Liver (tissue), 9 donors: ENCODE data around the gene NARF. TPM values are rescaled to one million over a fixed set of nuclear protein-coding genes. Genes with fewer than 3 reads are reported as not detected.

Source experiments
- DNase-seq: peaks from one replicate; pipeline ENCODE4 v3.0.0-alpha.2; 2017; ENCODE audit warnings: low spot score
- H3K27ac ChIP-seq, 2 donors: one replicate each; pipeline ENCODE4 v1.7.0; 2013; ENCODE audit warnings: inconsistent platforms in 2 of 2, low read length in 2 of 2, control low read depth in 1 of 2, low read depth in 1 of 2, mild to moderate bottlenecking in 1 of 2
- H3K27me3 ChIP-seq, 4 donors: one replicate each; pipeline versions ENCODE4 v1.6.1 to v1.7.0; 2013; ENCODE audit warnings: low read length in 3 of 4, inconsistent platforms in 1 of 4, mild to moderate bottlenecking in 1 of 4, moderate library complexity in 1 of 4; ENCODE audit not compliant: control insufficient read depth in 4 of 4, insufficient read depth in 4 of 4
- H3K36me3 ChIP-seq, 4 donors: one replicate each; pipeline versions ENCODE4 v1.6.1 to v1.7.0; 2013; ENCODE audit warnings: low read length in 3 of 4, mild to moderate bottlenecking in 3 of 4, low read depth in 1 of 4, moderate library complexity in 1 of 4; ENCODE audit not compliant: control insufficient read depth in 4 of 4, insufficient read depth in 3 of 4
- H3K4me1 ChIP-seq, 4 donors: one replicate each; pipeline versions ENCODE4 v1.6.1 to v1.7.0; 2013; ENCODE audit warnings: low read length in 3 of 4, mild to moderate bottlenecking in 3 of 4, moderate library complexity in 1 of 4; ENCODE audit not compliant: control insufficient read depth in 4 of 4, insufficient read depth in 4 of 4
- H3K4me3 ChIP-seq, 3 donors: one replicate each; pipeline versions ENCODE4 v1.6.1 to v1.7.0; 2013; ENCODE audit warnings: low read length in 3 of 3, control low read depth in 1 of 3, low read depth in 1 of 3, mild to moderate bottlenecking in 1 of 3
- H3K9ac ChIP-seq, 2 donors: one replicate each; pipeline ENCODE4 v1.7.0; 2013; ENCODE audit warnings: low read length in 2 of 2, mild to moderate bottlenecking in 2 of 2, moderate library complexity in 2 of 2, control low read depth in 1 of 2, low read depth in 1 of 2
- H3K9me3 ChIP-seq, 4 donors: one replicate each; pipeline versions ENCODE4 v1.6.1 to v1.7.0; 2013; ENCODE audit warnings: low read length in 3 of 4; ENCODE audit not compliant: control insufficient read depth in 4 of 4
- EGR1 ChIP-seq, 2 donors: IDR thresholded peaks; 2 replicates each; pipeline ENCODE4 v1.6.1; 2016 to 2018; ENCODE audit warnings: antibody characterized with exemption in 2 of 2, low read depth in 2 of 2
- FOXA1 ChIP-seq: IDR thresholded peaks from 2 replicates; pipeline ENCODE4 v1.6.1; 2016; ENCODE audit warnings: antibody characterized with exemption
- FOXA2 ChIP-seq: IDR thresholded peaks from 2 replicates; pipeline ENCODE4 v1.6.1; 2016; ENCODE audit warnings: antibody characterized with exemption
- GABPA ChIP-seq, 2 donors: IDR thresholded peaks in 1 of 2; conservative IDR thresholded peaks in 1 of 2; 2 replicates each; pipeline ENCODE4 v1.6.1; 2016; ENCODE audit warnings: antibody characterized with exemption in 2 of 2, mild to moderate bottlenecking in 1 of 2, moderate library complexity in 1 of 2
- HNF4A ChIP-seq, 2 donors: conservative IDR thresholded peaks; 2 replicates each; pipeline ENCODE4 v1.6.1; 2016; ENCODE audit warnings: antibody characterized with exemption in 2 of 2, mild to moderate bottlenecking in 2 of 2
- HNF4G ChIP-seq: IDR thresholded peaks from 2 replicates; pipeline ENCODE4 v1.6.1; 2016; ENCODE audit warnings: antibody characterized with exemption
- JUND ChIP-seq, 2 donors: IDR thresholded peaks; 2 replicates each; pipeline ENCODE4 v1.6.1; 2016; ENCODE audit warnings: antibody characterized with exemption in 2 of 2
- NR2F2 ChIP-seq: IDR thresholded peaks from 2 replicates; pipeline ENCODE4 v1.6.1; 2016; ENCODE audit warnings: antibody characterized with exemption
- RAD21 ChIP-seq, 2 donors: IDR thresholded peaks; 2 replicates each; pipeline ENCODE4 v1.6.1; 2016; ENCODE audit warnings: antibody characterized with exemption in 2 of 2, mild to moderate bottlenecking in 2 of 2
- RXRA ChIP-seq, 2 donors: IDR thresholded peaks; 2 replicates each; pipeline ENCODE4 v1.6.1; 2017 to 2018; ENCODE audit warnings: antibody characterized with exemption in 2 of 2, mild to moderate bottlenecking in 1 of 2
- SP1 ChIP-seq: IDR thresholded peaks from 2 replicates; pipeline ENCODE4 v1.6.1; 2018; ENCODE audit warnings: antibody characterized with exemption, mild to moderate bottlenecking
- TAF1 ChIP-seq: conservative IDR thresholded peaks from 2 replicates; pipeline ENCODE4 v1.6.1; 2016; ENCODE audit warnings: antibody characterized with exemption, mild to moderate bottlenecking
- YY1 ChIP-seq: IDR thresholded peaks from 2 replicates; pipeline ENCODE4 v1.6.1; 2016; ENCODE audit warnings: antibody characterized with exemption, mild to moderate bottlenecking
- WGBS: extraction: QIAGEN DNeasy Blood & Tissue Kit; methylation state at CpG from one replicate; pipeline ENCODE4 v1.1.7; 2013; 5-methylcytosine and 5-hydroxymethylcytosine counted together
- polyA plus RNA-seq, 2 donors: library from polyadenylated mRNA; stranded (reverse) in 1 of 2; unstranded in 1 of 2; fragments of 200-250 nt in 1 of 2; fragments of >200 nt in 1 of 2; fragmentation: Nextera tagmentation in 1 of 2; extraction: Ambion mirVana in 1 of 2; gene quantifications; one replicate each; pipeline versions ENCODE4 v1.2.1 to v1.2.3, GENCODE V29; 2013 to 2015
- total RNA-seq, 2 donors: library from RNA; depleted of rRNA; stranded (reverse); fragments of >200 nt; gene quantifications; one replicate each; pipeline ENCODE4 v1.2.3, GENCODE V29; 2014
- TF ChIP-seq, protein P1 (sequence below): fragments of 150-350 bp; IDR thresholded peaks from 2 replicates; pipeline ENCODE4 v1.5.1; 2017; ENCODE audit warnings: improper control_type of control experiment, low read depth, low read length; ENCODE audit not compliant: missing input control
- TF ChIP-seq, protein P2 (sequence below): IDR thresholded peaks from 2 replicates; pipeline ENCODE4 v1.6.1; 2016; ENCODE audit warnings: antibody characterized with exemption
- TF ChIP-seq, protein P3 (sequence below): IDR thresholded peaks from 2 replicates; pipeline ENCODE4 v1.6.1; 2016; ENCODE audit warnings: antibody characterized with exemption
- TF ChIP-seq, protein P4 (sequence below): IDR thresholded peaks from 2 replicates; pipeline ENCODE4 v1.6.1; 2016; ENCODE audit warnings: antibody characterized with exemption, mild to moderate bottlenecking
- TF ChIP-seq, protein P5 (sequence below): IDR thresholded peaks from 2 replicates; pipeline ENCODE4 v1.6.1; 2016; ENCODE audit warnings: antibody characterized with exemption
- donor health status: healthy.
- donor health status: healthy.
- donor health status: healthy.
- donor health status: healthy.
- donor health status: healthy.

The NARF gene
- total and polyA plus RNA-seq, 4 donors: 19.8 to 87.5 (median 26.2) TPM

DNA sequence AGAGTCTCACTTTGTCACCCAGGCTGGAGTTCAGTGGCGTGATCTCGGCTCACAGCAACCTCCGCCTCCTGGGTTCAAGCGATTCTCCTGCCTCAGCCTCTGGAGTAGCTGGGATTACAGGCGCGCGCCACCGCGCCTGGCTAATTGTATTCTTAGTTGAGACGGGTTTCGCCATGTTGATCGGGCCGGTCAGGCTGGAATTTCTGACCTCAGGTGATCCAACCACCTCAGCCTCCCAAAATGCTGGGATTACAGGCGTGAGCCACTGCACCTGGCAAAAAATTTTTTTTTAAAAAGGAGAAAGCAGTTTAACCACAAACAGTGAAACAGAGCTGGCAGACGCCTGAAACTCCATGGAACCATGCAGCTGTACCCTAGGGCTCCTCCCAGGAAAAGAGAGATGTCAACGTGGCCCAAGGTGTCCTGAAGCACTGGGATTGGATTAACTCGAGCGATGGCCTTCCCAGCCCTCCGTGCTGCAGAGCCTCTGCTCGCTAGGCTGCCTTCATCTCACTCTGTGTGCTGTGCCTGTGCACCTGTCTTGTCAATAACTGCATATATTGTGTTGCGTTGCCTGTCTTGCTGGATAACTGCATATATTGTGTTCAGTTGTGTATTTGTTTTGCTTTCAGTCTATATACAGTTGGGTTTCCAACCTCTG lies 31.4 kb downstream of the NARF start:
- no peaks in the 10 kb centered on the region for H3K4me1 ChIP-seq
- TF ChIP-seq HNF4G (no peak), RAD21 (IDR thresholded peaks at IDR 0.05) (no peak), EGR1 (IDR thresholded peaks at IDR 0.05; ENCODE audit: low read depth in 2 of 2) (no peak)
- TF ChIP-seq, protein P1, sequence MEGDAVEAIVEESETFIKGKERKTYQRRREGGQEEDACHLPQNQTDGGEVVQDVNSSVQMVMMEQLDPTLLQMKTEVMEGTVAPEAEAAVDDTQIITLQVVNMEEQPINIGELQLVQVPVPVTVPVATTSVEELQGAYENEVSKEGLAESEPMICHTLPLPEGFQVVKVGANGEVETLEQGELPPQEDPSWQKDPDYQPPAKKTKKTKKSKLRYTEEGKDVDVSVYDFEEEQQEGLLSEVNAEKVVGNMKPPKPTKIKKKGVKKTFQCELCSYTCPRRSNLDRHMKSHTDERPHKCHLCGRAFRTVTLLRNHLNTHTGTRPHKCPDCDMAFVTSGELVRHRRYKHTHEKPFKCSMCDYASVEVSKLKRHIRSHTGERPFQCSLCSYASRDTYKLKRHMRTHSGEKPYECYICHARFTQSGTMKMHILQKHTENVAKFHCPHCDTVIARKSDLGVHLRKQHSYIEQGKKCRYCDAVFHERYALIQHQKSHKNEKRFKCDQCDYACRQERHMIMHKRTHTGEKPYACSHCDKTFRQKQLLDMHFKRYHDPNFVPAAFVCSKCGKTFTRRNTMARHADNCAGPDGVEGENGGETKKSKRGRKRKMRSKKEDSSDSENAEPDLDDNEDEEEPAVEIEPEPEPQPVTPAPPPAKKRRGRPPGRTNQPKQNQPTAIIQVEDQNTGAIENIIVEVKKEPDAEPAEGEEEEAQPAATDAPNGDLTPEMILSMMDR: no peak
- no peak overlapping the region for H3K4me3 ChIP-seq
- DNase-seq: no peak
- WGBS: 93% methylated on average over 21 of the region's 21 CpGs
- peaks cover 4 to 27% (median 11%) of the 10 kb centered on the region in 4 donors for H3K36me3 ChIP-seq
- no peak overlapping the region for H3K9ac ChIP-seq
- H3K27ac ChIP-seq: no peak overlapping the region
- no peaks in the 10 kb centered on the region for H3K9me3 ChIP-seq
- no peaks in the 10 kb centered on the region for H3K27me3 ChIP-seq

DNA sequence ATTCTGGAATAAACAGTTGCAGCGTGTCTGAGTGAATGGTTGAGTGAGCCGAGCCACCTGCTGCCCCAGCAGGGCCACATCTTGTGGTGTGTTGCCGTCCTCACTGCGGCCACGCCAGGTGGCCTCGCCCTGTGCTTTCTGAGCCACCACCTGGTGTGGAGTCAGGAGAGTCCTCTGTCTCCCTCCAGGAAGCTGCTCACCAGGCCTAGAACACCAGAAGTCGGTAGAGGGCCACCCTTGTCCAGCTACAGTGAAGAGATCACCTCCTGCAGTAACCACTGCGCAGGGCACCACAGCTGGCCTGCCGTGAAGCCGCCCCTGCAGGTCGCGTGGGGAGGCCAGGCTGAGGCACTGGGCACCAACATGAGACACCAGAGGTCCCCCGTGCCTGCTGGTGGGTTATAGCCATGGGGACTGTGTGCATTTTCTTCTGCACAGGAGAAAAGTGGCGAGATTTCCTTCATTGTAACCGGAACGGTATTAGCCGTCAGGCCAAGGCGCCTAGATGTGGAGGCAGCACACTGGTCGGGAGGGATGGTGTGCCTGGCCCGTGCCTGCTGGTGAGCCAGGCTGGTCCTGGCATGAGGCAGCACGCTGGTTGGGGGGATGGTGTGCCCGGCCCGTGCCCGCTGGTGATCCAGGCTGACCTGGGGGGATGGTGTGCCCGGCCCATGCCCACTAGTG lies 32.1 kb downstream of the NARF start:
- Histone ChIP-seq H3K4me1 (no peaks in the 10 kb centered on the region), H3K9me3 (no peaks in the 10 kb centered on the region), H3K4me3 (no peak overlapping the region), H3K36me3 (peaks cover under 1 to 23% (median 9%) of the 10 kb centered on the region in 4 donors), H3K9ac (no peak overlapping the region), H3K27me3 (no peaks in the 10 kb centered on the region), H3K27ac (no peak overlapping the region)
- TF ChIP-seq JUND (IDR thresholded peaks at IDR 0.05): no peak
- TF ChIP-seq EGR1 (IDR thresholded peaks at IDR 0.05; ENCODE audit: low read depth in 2 of 2): no peak
- TF ChIP-seq, protein P2, sequence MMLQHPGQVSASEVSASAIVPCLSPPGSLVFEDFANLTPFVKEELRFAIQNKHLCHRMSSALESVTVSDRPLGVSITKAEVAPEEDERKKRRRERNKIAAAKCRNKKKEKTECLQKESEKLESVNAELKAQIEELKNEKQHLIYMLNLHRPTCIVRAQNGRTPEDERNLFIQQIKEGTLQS: no peak
- TF ChIP-seq GABPA (IDR thresholded peaks at IDR 0.05 in 1 of 2, conservative IDR thresholded peaks at IDR 0.05 in 1 of 2): no peak
- TF ChIP-seq, protein P3, sequence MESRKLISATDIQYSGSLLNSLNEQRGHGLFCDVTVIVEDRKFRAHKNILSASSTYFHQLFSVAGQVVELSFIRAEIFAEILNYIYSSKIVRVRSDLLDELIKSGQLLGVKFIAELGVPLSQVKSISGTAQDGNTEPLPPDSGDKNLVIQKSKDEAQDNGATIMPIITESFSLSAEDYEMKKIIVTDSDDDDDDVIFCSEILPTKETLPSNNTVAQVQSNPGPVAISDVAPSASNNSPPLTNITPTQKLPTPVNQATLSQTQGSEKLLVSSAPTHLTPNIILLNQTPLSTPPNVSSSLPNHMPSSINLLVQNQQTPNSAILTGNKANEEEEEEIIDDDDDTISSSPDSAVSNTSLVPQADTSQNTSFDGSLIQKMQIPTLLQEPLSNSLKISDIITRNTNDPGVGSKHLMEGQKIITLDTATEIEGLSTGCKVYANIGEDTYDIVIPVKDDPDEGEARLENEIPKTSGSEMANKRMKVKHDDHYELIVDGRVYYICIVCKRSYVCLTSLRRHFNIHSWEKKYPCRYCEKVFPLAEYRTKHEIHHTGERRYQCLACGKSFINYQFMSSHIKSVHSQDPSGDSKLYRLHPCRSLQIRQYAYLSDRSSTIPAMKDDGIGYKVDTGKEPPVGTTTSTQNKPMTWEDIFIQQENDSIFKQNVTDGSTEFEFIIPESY: no peak
- TF ChIP-seq RXRA (IDR thresholded peaks at IDR 0.05): no peak
- no peak for TF ChIP-seq TAF1
- TF ChIP-seq NR2F2: no peak
- no peak for TF ChIP-seq HNF4G
- TF ChIP-seq, protein P4, sequence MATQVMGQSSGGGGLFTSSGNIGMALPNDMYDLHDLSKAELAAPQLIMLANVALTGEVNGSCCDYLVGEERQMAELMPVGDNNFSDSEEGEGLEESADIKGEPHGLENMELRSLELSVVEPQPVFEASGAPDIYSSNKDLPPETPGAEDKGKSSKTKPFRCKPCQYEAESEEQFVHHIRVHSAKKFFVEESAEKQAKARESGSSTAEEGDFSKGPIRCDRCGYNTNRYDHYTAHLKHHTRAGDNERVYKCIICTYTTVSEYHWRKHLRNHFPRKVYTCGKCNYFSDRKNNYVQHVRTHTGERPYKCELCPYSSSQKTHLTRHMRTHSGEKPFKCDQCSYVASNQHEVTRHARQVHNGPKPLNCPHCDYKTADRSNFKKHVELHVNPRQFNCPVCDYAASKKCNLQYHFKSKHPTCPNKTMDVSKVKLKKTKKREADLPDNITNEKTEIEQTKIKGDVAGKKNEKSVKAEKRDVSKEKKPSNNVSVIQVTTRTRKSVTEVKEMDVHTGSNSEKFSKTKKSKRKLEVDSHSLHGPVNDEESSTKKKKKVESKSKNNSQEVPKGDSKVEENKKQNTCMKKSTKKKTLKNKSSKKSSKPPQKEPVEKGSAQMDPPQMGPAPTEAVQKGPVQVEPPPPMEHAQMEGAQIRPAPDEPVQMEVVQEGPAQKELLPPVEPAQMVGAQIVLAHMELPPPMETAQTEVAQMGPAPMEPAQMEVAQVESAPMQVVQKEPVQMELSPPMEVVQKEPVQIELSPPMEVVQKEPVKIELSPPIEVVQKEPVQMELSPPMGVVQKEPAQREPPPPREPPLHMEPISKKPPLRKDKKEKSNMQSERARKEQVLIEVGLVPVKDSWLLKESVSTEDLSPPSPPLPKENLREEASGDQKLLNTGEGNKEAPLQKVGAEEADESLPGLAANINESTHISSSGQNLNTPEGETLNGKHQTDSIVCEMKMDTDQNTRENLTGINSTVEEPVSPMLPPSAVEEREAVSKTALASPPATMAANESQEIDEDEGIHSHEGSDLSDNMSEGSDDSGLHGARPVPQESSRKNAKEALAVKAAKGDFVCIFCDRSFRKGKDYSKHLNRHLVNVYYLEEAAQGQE: no peak
- no peak for TF ChIP-seq FOXA2
- TF ChIP-seq, protein P5, sequence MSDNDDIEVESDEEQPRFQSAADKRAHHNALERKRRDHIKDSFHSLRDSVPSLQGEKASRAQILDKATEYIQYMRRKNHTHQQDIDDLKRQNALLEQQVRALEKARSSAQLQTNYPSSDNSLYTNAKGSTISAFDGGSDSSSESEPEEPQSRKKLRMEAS: no peak
- no peak for TF ChIP-seq SP1
- TF ChIP-seq YY1: no peak
- no peak for TF ChIP-seq HNF4A (conservative IDR thresholded peaks at IDR 0.05)
- TF ChIP-seq, protein P1: no peak
- TF ChIP-seq FOXA1: no peak
- TF ChIP-seq RAD21 (IDR thresholded peaks at IDR 0.05): no peak
- no peak for DNase-seq
- 92% methylated on average over 25 of the region's 25 CpGs for WGBS
